Measurements from ENCODE around the gene ZYX.

The ZYX gene

GRCh38 chr7:143380646-143381426 lies at the start of gene ZYX:
Gene ZYX, plus strand, starts transcription at chr7:143381345. Its CDS starts 227 bp downstream, at chr7:143381572.
- peak; percentile 84 for DNase-seq

- DNase-seq, result no peak
These were observed 46.9 kb upstream of the ZYX start for GRCh38 chr7:143334244-143334643.

DNA sequence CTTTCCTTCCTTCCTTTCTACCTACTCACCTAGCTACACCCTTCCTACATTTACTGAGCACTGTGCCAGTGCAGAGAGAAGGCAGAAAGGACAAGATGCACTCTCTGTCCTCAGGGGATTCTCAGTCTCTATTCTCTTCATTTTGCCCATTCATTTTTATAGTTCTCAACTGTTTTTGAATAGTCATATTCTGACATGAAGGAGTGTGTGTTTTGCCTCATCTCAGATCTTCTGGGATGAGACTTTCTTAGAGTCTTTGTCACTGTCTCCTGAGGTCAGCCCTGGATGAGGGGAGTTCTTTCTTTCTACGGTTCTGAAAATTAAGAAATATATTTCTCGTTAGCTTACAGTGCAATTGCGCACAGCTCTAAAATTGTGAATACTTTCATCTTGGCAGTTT lies 43.9 kb upstream of the ZYX start:
- DNase-seq, result no peak

GRCh38 chr7:143341842-143342241 lies 39.3 kb upstream of the ZYX start:
- no peak for DNase-seq

DNA sequence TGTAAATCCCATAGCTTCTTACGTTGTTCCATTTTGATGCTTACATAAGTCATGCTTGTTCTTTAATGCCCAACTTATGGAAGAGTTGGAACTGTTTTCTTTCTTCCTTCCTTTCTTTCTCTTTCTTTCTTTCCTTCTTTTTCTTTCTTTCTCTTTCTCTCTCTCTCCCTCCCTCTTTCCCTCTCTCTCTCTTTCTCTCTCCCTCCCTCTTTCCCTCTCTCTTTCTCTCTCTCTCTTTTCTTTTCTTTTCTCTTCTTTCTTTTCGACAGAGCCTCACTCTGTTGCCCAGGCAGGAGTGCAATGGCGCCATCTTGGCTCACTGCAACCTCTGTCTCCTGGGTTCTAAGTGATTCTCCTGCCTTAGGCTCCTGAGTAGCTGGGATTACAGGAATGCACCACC lies 37.5 kb upstream of the ZYX start:
- no peak for DNase-seq

DNA sequence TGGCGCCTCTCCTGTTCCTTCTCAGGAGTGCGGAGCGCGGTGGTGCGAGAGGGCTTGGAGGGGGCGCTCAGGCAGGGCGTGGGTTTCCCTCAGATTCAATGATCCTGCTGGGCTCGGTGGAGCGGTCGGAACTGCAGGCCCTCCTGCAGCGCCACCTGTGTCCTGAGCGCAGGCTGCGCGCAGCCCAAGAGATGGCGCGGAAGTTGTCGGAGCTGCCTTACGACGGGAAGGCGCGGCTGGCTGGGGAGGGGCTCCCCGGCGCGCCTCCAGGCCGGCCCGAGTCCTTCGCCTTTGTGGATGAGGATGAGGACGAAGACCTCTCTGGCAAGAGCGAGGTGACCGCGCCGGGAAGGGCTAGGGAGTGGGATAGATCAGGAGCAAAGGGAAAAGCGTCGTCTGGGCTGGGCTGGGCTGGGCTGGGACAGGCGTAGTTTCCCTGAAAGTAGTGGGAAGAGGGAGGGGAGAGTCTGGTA lies 35.7 kb upstream of the ZYX start:
- DNase-seq, result peak; percentile 61

DNA sequence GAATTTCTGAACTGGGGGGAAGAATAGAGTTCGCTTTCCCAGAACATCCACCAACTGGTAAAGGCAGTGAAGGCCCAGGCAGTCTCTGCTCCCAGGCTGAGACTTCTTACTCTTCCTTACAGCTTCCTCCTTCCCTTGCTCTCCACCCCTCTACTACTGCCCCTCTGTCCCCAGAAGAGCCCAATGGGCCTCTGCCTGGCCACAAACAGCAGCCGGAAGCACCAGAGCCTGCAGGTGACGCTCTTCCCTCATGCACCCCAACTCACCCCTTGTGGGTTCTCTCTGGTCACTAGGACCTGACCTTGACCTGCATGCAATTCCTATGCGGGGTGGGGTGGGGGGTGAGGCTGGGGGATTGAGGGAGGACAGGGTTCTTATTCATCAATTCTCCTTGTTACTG lies 35.1 kb upstream of the ZYX start:
- DNase-seq, result no peak

DNA sequence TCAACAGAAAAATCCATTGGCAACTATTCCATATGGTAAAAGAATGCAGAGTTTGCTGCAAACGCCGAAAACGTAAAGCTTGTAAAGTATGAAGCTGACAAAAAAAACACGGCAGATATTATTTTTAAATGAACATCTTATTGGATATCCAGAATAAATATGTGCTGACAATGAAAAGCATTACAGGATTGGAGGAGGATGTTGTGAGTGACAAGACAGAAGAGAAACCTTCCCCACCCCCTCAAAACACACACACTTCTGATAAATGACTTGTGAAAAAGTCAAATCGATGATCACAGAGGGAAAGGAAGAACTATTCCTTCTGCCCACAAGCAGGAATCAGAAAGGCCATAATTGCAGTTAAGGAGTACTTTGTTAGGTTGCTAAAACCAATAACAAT lies 33.2 kb upstream of the ZYX start:
- no peak for DNase-seq

- DNase-seq, result no peak
These were observed 30.1 kb upstream of the ZYX start for GRCh38 chr7:143351060-143351459.

DNA sequence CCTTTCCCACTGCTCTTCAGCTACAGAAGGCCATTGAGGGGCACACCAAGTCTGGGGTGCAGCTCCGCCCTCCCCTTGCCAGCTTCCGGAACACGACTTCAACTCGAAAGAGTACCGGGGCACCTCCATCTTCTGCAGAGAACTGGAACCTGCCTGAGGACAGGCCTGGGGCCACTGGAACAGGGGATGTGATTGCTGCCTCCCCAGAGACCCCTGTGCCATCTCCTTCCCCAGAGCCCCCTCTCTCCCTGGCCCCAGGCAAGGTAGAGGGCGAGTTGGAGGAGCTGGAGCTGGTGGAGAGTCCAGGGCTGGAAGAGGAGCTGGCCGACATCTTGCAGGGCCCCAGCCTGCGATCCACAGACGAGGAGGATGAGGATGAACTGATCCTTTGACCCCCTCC lies 29.6 kb upstream of the ZYX start:
- no peak for DNase-seq

DNA sequence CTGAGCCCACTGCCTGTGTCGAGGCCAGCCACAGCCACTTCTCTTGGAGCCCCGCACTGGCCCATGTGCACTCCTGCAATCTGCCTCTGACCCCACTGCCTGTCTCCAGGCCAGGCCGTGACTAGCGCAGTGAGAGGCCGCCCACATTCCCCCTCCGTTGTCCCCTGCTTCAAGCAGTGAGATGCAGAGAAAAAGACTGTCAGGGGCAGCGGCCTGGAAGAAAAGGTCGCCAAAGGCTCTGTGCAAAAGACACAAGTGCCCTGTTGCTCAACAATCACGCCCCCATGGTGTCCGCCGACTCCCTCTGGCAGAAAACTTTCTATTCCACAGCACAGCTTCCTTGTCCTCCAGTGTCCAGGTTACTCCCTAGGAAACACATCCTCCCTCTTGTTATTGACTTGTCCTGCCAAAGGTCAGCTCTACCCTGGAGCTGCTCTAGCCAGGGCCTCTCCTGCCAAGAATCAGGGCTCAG lies 28.6 kb upstream of the ZYX start:
- DNase-seq, result no peak

DNA sequence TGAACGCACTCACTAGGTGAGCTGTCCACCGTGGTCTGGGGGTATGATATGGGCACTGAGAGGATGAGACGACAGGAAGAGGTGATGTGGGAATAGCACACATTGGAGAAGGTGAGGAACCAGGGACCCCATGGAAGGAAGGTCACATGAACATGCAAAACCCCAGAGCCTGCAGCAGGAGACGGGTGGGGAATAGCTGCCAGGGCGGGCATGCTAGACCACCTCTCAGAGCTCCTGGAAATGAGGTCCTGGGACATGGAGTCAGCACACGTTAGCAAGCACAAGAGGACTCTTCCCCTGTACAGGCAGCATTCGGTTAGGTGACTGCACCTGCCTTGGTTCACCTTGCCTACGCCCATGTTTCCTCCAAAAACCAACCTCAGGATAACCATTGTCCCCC lies 26.8 kb upstream of the ZYX start:
- no peak for DNase-seq

DNA sequence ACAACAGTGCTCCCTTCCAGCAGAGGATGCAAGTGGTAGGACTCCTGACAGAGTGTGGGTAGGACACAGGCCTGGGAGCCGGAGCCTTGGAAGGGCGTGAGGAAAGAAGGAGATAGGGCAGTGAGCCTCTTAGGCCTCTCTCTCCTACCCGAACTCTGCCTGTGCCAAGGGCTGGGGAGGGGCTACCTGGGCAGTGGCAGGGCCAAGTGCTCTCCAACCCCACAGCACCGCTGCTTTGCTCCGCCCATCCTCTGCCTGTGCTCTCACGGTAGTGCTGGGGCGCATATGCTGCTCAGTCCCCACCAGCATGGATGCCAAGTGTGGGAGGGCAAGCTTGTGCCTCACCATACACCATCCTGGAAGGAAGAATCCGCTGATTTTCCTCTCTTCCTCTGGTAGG lies 26.2 kb upstream of the ZYX start:
- DNase-seq, result no peak

DNA sequence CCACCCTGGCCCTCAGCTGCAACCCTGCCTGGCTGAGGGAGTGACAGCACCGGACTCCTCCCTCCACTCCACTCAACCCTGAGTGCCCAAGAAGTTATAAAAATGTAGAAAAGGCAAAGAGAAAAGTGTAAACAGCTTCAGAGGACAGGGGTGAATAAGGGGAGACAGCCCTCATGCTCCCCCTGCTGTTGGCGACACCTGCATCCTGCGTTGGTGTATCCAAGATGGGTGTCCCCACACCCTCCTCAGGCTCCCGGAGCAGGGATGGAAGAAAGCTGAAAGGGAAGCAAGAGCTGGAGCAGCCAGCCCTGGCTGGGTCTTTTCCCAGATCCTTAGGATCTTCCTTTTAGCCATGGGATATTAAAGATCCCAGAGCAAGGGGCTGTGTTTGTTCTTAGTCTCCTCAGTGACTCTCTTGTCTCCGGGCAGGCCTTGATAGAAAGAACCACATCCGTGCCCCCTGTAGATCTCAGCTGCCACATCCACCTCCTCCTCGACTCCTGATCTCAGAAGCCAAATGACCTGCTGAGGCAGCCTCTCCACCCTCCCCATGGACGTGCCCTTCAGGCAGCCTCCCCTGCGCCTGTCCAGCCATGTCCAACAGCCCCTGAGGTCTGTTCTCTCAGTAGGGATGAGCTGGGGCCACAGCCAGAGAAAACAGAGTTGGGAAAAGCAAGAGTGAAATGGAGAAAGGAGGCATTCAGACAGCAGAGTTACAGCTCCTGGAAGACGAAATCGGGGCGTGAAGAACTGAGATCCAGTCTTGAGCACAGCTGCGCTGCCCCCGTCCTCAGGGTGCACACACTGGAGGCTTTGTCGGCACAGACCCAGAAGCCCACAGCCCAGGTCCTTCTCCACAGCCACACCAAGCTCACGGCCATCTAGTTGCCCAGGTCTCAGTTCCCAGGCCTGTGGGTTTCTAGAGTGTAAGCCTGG lies 25.4 kb upstream of the ZYX start:
- DNase-seq, result no peak

DNA sequence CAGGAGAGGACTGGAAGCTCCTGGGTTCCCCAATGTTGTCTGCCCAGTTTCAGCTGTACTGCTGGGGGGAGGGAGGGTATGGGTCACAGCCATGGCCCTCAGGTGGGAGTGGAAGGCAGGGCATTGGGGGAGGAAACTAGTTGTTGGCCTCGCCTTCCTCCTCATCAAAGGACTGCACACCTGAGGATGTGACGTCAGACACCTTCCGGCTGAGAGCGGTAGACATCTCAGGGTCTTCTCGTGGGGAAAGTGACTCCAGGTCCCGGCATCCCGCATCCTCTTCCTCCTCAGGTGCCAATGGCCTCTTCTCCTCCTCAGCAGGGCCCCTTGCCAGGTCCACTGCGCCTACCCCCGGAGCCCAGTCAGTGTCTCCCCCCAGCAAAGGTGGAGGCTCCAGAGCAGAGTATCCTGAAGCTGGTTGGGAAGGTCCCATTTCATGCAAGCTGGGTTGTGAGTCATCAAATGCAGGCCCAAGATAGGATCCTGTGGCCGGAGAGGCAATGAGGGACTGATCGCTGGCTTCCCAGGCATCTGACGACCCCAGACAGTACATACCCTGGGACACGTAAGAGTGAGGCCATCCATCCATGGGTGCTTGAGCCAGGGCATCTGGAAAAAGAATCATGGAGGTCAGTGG lies 24.6 kb upstream of the ZYX start:
- DNase-seq, result no peak

DNA sequence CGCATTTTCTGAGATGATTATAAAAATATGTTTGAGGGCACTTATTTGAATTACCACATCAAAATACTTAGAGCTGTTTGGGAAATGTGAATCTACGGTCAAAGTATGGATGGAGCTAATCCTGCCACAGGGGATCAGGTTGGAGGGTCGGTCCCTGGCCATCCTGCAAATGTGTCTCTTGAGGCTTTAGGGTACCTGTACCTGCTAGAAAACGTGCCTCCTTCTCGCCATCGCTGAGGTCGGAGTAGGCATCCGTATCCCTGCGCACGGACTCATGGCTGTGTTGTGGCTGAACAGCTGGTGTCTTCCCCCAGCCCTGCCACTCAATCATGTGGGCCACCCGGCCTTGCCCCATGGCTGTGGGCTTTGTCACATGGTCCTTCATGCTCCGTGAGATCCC lies 22.5 kb upstream of the ZYX start:
- DNase-seq, result no peak

- no peak for DNase-seq
These were observed 21.3 kb upstream of the ZYX start for GRCh38 chr7:143359771-143360353.

- DNase-seq, result no peak
These were observed 20.2 kb upstream of the ZYX start for GRCh38 chr7:143360788-143361551.

DNA sequence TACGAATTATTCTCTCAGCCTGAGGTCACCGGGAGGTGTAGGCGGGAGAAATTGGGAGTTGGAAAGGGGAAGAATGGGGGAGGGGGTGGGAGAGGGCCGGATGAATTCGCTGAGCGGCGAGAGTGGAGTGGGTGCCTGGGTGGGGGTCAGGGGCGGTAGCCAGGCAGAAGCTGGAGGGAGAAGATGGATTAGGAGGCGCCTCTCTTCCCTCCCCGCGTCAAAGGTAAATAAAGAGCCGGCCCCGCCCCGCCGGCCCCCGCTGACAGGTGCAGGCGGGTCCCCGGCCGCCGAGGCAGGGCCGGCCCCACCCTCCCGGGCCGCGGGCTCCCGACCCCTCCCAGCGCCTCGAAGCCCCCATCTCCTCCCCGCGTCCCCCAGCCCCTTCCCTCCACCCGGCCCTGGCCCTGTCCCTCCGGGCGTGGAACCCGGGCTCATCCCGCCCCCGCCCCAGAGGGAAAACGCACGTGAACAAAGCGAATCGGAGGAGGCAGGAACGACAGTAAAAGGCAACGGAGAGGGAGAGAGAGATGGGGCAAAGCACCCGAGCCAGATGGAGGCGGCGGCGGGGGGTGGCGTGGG lies 19.5 kb upstream of the ZYX start:
- no peak for DNase-seq

- DNase-seq, result no peak
These were observed 18.8 kb upstream of the ZYX start, which contains the start of gene FAM131B for GRCh38 chr7:143362131-143363015. Gene FAM131B, minus strand, starts transcription at chr7:143362713. Its CDS starts 110 bp downstream, at chr7:143362603.
